Mesendoderm (in vitro differentiated cells): ENCODE measurements around the gene TGFA.

Experiments
- DNase-seq: peaks from one replicate; pipeline ENCODE4 v3.0.0; 2013
- H2AK5ac ChIP-seq: 2 replicates; pipeline ENCODE4 v1.6.1; 2013; ENCODE audit warnings: low read length, inconsistent platforms
- H2BK120ac ChIP-seq: 2 replicates; pipeline ENCODE4 v1.6.1; 2013; ENCODE audit warnings: low read depth, mild to moderate bottlenecking, low read length, moderate library complexity, mixed read lengths
- H2BK15ac ChIP-seq: replicated peaks from 2 replicates; pipeline ENCODE4 v1.6.1; 2013; ENCODE audit warnings: low read depth, mild to moderate bottlenecking, moderate library complexity
- H2BK5ac ChIP-seq: 2 replicates; pipeline ENCODE4 v1.6.1; 2013; ENCODE audit warnings: low read length, inconsistent platforms
- H3K18ac ChIP-seq: 2 replicates; pipeline ENCODE4 v1.6.1; 2013; ENCODE audit warnings: mild to moderate bottlenecking, low read length, mixed read lengths
- H3K23ac ChIP-seq: one replicate; pipeline ENCODE4 v1.6.1; 2013; ENCODE audit warnings: low read length
- H3K27ac ChIP-seq: 2 replicates; pipeline ENCODE4 v1.5.1; 2013; ENCODE audit warnings: low read depth, mild to moderate bottlenecking, inconsistent platforms, low read length, moderate library complexity
- H3K27me3 ChIP-seq: 2 replicates; pipeline ENCODE4 v1.6.1; 2013; ENCODE audit warnings: low read length, control low read depth, mild to moderate bottlenecking, inconsistent platforms; ENCODE audit not compliant: insufficient read depth, poor library complexity
- H3K36me3 ChIP-seq: 2 replicates; pipeline ENCODE4 v1.6.1; 2013; ENCODE audit warnings: low read length, inconsistent platforms; ENCODE audit not compliant: control insufficient read depth, insufficient read depth
- H3K4ac ChIP-seq: one replicate; pipeline ENCODE4 v1.6.1; 2013; ENCODE audit warnings: low read depth, mild to moderate bottlenecking, low read length, moderate library complexity
- H3K4me1 ChIP-seq: 2 replicates; pipeline ENCODE4 v1.6.1; 2013; ENCODE audit warnings: low read depth, low read length, inconsistent platforms; ENCODE audit not compliant: control insufficient read depth
- H3K4me2 ChIP-seq: 2 replicates; pipeline ENCODE4 v1.6.1; 2013; ENCODE audit warnings: low read length
- H3K4me3 ChIP-seq: 2 replicates; pipeline ENCODE4 v1.5.1; 2013; ENCODE audit warnings: mild to moderate bottlenecking, low read length
- H3K56ac ChIP-seq: one replicate; pipeline ENCODE4 v1.6.1; 2013; ENCODE audit warnings: low read length
- H3K79me1 ChIP-seq: 2 replicates; pipeline ENCODE4 v1.6.1; 2013; ENCODE audit warnings: low read length, inconsistent platforms
- H3K79me2 ChIP-seq: 2 replicates; pipeline ENCODE4 v1.6.1; 2013; ENCODE audit warnings: mild to moderate bottlenecking, low read length; ENCODE audit not compliant: control insufficient read depth, insufficient read depth
- H3K9ac ChIP-seq: 2 replicates; pipeline ENCODE4 v1.6.1; 2013; ENCODE audit warnings: low read length, inconsistent platforms
- H4K5ac ChIP-seq: one replicate; pipeline ENCODE4 v1.6.1; 2013; ENCODE audit warnings: low read length
- H4K8ac ChIP-seq: one replicate; pipeline ENCODE4 v1.6.1; 2013; ENCODE audit warnings: low read depth, mild to moderate bottlenecking, control low read depth, low read length, moderate library complexity
- WGBS: extraction: QIAGEN DNeasy Blood & Tissue Kit; methylation state at CpG from one replicate; pipeline ENCODE4 v1.1.7; 2013; ENCODE audit warnings: low lambda C conversion rate, missing lambda C conversion rate; ENCODE audit not compliant: insufficient coverage; ENCODE audit errors: extremely low coverage; 5-methylcytosine and 5-hydroxymethylcytosine counted together

The TGFA gene

GRCh38 chr2:70448041-70448440 is 105.6 kb downstream of the TGFA start:
- Histone ChIP-seq H3K27me3 (no peaks in the 10 kb centered on the region), H2AK5ac (no peak overlapping the region), H3K18ac (no peak overlapping the region), H3K79me2 (no peaks in the 10 kb centered on the region), H3K4me2 (no peak overlapping the region), H4K5ac (no peak overlapping the region), H3K9ac (no peak overlapping the region), H3K4ac (no peak overlapping the region), H3K56ac (no peak overlapping the region), H3K27ac (no peak overlapping the region), H3K4me1 (no peaks in the 10 kb centered on the region), H4K8ac (no peak overlapping the region), H2BK120ac (no peak overlapping the region), H2BK5ac (no peak overlapping the region), H2BK15ac (no peak overlapping the region), H3K4me3 (no peak overlapping the region), H3K23ac (no peak overlapping the region), H3K36me3 (no peaks in the 10 kb centered on the region), H3K79me1 (no peaks in the 10 kb centered on the region)
- no peak for DNase-seq
- no CpG with 5 or more reads among the region's 4 CpGs for WGBS

- Histone ChIP-seq H3K27me3 (no peaks in the 10 kb centered on the region), H3K4me3 (no peak overlapping the region), H3K23ac (no peak overlapping the region), H3K79me1 (no peaks in the 10 kb centered on the region), H2BK5ac (no peak overlapping the region), H3K18ac (no peak overlapping the region), H3K4me1 (no peaks in the 10 kb centered on the region), H3K36me3 (no peaks in the 10 kb centered on the region), H2AK5ac (no peak overlapping the region), H3K9ac (no peak overlapping the region), H4K5ac (no peak overlapping the region), H2BK15ac (no peak overlapping the region), H3K56ac (no peak overlapping the region), H3K4me2 (no peak overlapping the region), H3K79me2 (no peaks in the 10 kb centered on the region), H4K8ac (no peak overlapping the region), H3K27ac (no peak overlapping the region), H3K4ac (no peak overlapping the region), H2BK120ac (no peak overlapping the region)
- DNase-seq: no peak
- no CpG with 5 or more reads among the region's 1 CpG for WGBS
These were observed 109.9 kb downstream of the TGFA start for GRCh38 chr2:70443726-70444125.

DNA sequence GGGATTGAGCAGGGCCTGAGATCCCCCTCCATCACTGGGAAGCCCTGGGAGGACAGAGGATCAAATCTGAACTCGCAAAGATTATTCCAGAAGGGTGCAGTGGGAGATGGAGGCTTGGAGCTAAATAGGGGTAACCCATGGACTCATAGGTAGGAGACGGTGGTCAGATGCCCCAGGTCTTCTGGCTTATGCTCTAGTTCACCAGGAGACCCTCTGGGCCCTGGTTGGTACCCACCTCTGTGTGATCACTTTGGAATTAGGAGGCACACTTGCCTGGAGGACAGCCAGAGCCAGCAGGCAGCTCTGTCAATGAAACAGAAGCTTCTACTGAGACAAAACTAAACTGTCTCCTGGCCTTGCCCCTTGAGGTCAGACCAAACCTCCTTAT is 110.6 kb downstream of the TGFA start:
- H3K23ac ChIP-seq: no peak overlapping the region
- H3K79me1 ChIP-seq: no peaks in the 10 kb centered on the region
- H3K36me3 ChIP-seq: no peaks in the 10 kb centered on the region
- H3K9ac ChIP-seq: no peak overlapping the region
- no peak for DNase-seq
- H3K4me2 ChIP-seq: no peak overlapping the region
- H2BK15ac ChIP-seq: no peak overlapping the region
- no CpG with 5 or more reads among the region's 2 CpGs for WGBS
- no peak overlapping the region for H3K56ac ChIP-seq
- H4K5ac ChIP-seq: no peak overlapping the region
- no peak overlapping the region for H3K27ac ChIP-seq
- H3K4ac ChIP-seq: no peak overlapping the region
- H3K27me3 ChIP-seq: no peaks in the 10 kb centered on the region
- no peak overlapping the region for H3K18ac ChIP-seq
- no peaks in the 10 kb centered on the region for H3K79me2 ChIP-seq
- H3K4me3 ChIP-seq: no peak overlapping the region
- H3K4me1 ChIP-seq: no peaks in the 10 kb centered on the region
- no peak overlapping the region for H2BK5ac ChIP-seq
- H4K8ac ChIP-seq: no peak overlapping the region
- no peak overlapping the region for H2AK5ac ChIP-seq
- H2BK120ac ChIP-seq: no peak overlapping the region

DNA sequence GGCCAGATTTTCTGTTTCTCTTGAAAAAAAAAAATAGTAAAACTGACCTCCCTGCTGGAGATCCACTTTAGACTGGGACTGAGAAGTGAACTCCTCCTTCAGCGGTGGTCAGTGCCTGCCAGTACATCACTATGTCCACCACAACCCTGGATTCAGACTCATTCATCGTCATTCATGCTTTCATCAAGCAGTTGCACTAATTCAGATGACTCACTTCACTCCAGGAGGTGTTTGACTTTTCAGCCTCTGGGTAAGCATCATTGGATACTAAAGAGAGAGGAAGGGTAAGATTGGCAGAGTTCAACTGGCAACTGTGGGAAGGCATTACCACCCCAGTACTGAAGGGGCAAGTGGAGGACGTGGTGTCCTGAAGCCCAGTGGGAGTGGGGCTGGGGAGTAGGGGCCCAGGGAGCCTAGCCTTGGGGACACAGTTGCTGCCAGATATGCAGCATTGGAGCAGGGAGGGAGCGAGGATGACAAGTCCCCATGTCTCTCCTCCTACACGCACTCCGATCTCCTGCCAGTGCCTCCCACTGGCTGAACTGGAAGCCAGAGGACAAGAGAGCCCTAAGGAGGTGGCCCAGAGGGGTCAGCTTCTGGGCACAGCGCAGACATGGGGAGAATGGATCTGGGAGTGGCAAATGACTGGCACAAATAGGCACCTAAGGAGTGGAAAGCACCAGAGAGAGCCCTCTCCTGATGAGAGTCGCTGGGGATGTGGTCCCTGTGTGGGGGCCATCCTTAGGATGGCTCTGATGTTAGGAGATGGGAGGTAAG is 111.1 kb downstream of the TGFA start:
- Histone ChIP-seq H3K23ac (no peak overlapping the region), H3K36me3 (no peaks in the 10 kb centered on the region), H4K5ac (no peak overlapping the region), H3K79me1 (no peaks in the 10 kb centered on the region), H3K18ac (no peak overlapping the region), H3K79me2 (no peaks in the 10 kb centered on the region), H3K4ac (no peak overlapping the region), H3K4me1 (no peaks in the 10 kb centered on the region), H3K27me3 (no peaks in the 10 kb centered on the region), H3K27ac (no peak overlapping the region), H3K56ac (no peak overlapping the region), H2BK5ac (no peak overlapping the region), H2BK15ac (no peak overlapping the region), H3K4me2 (no peak overlapping the region), H4K8ac (no peak overlapping the region), H3K4me3 (no peak overlapping the region), H2BK120ac (no peak overlapping the region), H2AK5ac (no peak overlapping the region), H3K9ac (no peak overlapping the region)
- no CpG with 5 or more reads among the region's 8 CpGs for WGBS
- no peak for DNase-seq

DNA sequence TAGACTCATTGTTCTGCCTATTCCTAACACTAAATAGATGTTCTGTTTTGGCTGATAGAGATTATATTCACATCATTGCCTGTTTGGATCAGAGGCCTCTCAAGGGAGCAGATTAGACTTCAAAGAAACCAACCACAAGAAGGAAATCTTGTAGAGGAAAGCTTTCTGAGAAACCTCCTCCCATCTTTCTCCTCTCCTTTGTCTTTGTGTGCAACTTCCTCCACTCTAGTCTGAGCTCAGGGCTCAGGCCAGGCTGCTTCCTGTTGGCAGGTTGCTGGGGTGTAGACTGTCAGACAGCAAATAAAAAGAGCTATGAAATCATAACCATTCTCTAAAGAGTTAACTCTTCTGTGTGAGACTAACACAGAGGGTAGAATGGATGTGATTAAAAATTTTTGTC is 113.0 kb downstream of the TGFA start:
- Histone ChIP-seq H4K8ac (no peak overlapping the region), H3K9ac (no peak overlapping the region), H3K4me3 (no peak overlapping the region), H3K56ac (no peak overlapping the region), H3K4ac (no peak overlapping the region), H3K79me1 (no peaks in the 10 kb centered on the region), H2BK5ac (no peak overlapping the region), H2BK15ac (no peak overlapping the region), H3K27me3 (no peaks in the 10 kb centered on the region), H3K18ac (no peak overlapping the region), H4K5ac (no peak overlapping the region), H3K79me2 (no peaks in the 10 kb centered on the region), H3K36me3 (no peaks in the 10 kb centered on the region), H2BK120ac (no peak overlapping the region), H3K27ac (no peak overlapping the region), H3K4me2 (no peak overlapping the region), H3K23ac (no peak overlapping the region), H2AK5ac (no peak overlapping the region), H3K4me1 (no peaks in the 10 kb centered on the region)
- no peak for DNase-seq

DNA sequence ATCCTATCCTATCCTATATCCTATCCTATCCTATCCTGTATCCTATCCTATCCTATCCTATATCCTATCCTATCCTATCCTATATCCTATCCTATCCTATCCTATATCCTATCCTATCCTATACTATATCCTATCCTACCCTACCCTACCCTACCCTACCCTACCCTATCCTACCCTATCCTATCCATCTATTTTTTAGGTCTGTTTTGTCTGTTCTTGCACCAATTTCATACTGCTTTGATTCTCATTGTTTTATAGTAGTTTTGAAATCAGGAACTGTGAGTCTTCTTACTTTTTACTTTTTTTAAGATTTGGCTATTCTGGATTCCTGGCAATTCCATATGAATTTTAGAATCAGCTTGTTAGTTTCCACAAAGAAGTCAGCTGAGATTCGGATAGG is 118.5 kb downstream of the TGFA start:
- no peaks in the 10 kb centered on the region for H3K4me1 ChIP-seq
- no peak overlapping the region for H2BK5ac ChIP-seq
- no peaks in the 10 kb centered on the region for H3K79me1 ChIP-seq
- DNase-seq: no peak
- H2AK5ac ChIP-seq: no peak overlapping the region
- no peak overlapping the region for H3K27ac ChIP-seq
- no peak overlapping the region for H3K4me2 ChIP-seq
- WGBS: no CpG with 5 or more reads among the region's 1 CpG
- no peak overlapping the region for H3K9ac ChIP-seq
- H3K23ac ChIP-seq: no peak overlapping the region
- no peak overlapping the region for H3K4ac ChIP-seq
- H3K79me2 ChIP-seq: no peaks in the 10 kb centered on the region
- no peak overlapping the region for H3K4me3 ChIP-seq
- H3K18ac ChIP-seq: no peak overlapping the region
- no peak overlapping the region for H3K56ac ChIP-seq
- H3K36me3 ChIP-seq: no peaks in the 10 kb centered on the region
- H2BK120ac ChIP-seq: no peak overlapping the region
- H3K27me3 ChIP-seq: no peaks in the 10 kb centered on the region
- H4K5ac ChIP-seq: no peak overlapping the region
- H4K8ac ChIP-seq: no peak overlapping the region
- no peak overlapping the region for H2BK15ac ChIP-seq
